ENCODE measurements around the gene SEMA6D. TPM values are rescaled to one million over a fixed set of nuclear protein-coding genes. Genes with fewer than 3 reads are reported as not detected.

Gene SEMA6D
- total and polyA plus RNA-seq, 7 donors, result 2.4 to 12.5 (median 6.4) TPM

DNA sequence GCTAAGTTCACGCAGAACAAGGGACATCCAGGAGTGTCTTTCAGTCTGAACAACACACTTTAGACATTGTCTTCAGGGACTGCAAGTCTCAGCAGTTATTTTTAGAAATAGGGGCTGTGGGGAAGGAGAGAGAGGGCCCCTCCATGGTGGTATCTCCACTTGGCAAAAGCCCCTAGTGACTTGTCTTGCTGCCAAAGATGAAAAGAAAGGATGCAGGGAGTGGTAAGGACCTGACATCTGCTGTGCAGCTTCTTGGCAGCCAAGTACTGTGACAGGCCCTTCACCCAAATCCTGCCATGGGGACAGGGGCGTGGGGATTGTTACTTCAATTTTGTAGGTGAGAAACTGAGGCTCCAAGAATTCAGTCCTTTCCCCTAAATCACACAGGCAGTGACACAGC, 21.0 kb upstream of the SEMA6D start:
- DNase-seq, result no peak
- no peaks in the 10 kb centered on the region for H3K9me3 ChIP-seq
- H3K36me3 ChIP-seq, result no peaks in the 10 kb centered on the region
- intact Hi-C loops (cut with DNase I), result no loop called here
- no peak overlapping the region for H3K4me3 ChIP-seq
- TF ChIP-seq POLR2A (IDR thresholded peaks at IDR 0.05), result no peak
- no peak for TF ChIP-seq POLR2AphosphoS5 (IDR thresholded peaks at IDR 0.05)
- TF ChIP-seq EP300 (IDR thresholded peaks at IDR 0.05), result no peak
- TF ChIP-seq, protein P1, sequence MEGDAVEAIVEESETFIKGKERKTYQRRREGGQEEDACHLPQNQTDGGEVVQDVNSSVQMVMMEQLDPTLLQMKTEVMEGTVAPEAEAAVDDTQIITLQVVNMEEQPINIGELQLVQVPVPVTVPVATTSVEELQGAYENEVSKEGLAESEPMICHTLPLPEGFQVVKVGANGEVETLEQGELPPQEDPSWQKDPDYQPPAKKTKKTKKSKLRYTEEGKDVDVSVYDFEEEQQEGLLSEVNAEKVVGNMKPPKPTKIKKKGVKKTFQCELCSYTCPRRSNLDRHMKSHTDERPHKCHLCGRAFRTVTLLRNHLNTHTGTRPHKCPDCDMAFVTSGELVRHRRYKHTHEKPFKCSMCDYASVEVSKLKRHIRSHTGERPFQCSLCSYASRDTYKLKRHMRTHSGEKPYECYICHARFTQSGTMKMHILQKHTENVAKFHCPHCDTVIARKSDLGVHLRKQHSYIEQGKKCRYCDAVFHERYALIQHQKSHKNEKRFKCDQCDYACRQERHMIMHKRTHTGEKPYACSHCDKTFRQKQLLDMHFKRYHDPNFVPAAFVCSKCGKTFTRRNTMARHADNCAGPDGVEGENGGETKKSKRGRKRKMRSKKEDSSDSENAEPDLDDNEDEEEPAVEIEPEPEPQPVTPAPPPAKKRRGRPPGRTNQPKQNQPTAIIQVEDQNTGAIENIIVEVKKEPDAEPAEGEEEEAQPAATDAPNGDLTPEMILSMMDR (IDR thresholded peaks at IDR 0.05), result no peak
- no peaks in the 10 kb centered on the region for H3K27me3 ChIP-seq
- no peak overlapping the region for H3K27ac ChIP-seq
- WGBS, 2 donors, result 89% methylated on average over 2 of the region's 2 CpGs
- no peaks in the 10 kb centered on the region for H3K4me1 ChIP-seq

- 17 to 71% methylated on average over 8 of the region's 8 CpGs for WGBS, 2 donors
- H3K27me3 ChIP-seq, result no peaks in the 10 kb centered on the region
- TF ChIP-seq EP300 (IDR thresholded peaks at IDR 0.05) (no peak), POLR2AphosphoS5 (IDR thresholded peaks at IDR 0.05) (no peak), POLR2A (IDR thresholded peaks at IDR 0.05) (no peak)
- TF ChIP-seq, protein P1 (IDR thresholded peaks at IDR 0.05), result no peak
- no peaks in the 10 kb centered on the region for H3K36me3 ChIP-seq
- DNase-seq, result no peak
- intact Hi-C loops (cut with DNase I), result no loop called here
- no peaks in the 10 kb centered on the region for H3K9me3 ChIP-seq
- H3K27ac ChIP-seq, result no peak overlapping the region
- H3K4me3 ChIP-seq, result no peak overlapping the region
- H3K4me1 ChIP-seq, result no peaks in the 10 kb centered on the region
Observed at GRCh38 chr15:47705281-47705997, 11.9 kb upstream of the SEMA6D start.

GRCh38 chr15:47707391-47707790, 9.9 kb upstream of the SEMA6D start:
- H3K27ac ChIP-seq, result no peak overlapping the region
- no peaks in the 10 kb centered on the region for H3K27me3 ChIP-seq
- no peaks in the 10 kb centered on the region for H3K4me1 ChIP-seq
- WGBS, 2 donors, result 85 to 94% methylated on average over 5 of the region's 5 CpGs
- DNase-seq, result no peak
- H3K36me3 ChIP-seq, result no peaks in the 10 kb centered on the region
- TF ChIP-seq EP300 (IDR thresholded peaks at IDR 0.05) (no peak), POLR2A (IDR thresholded peaks at IDR 0.05) (no peak), POLR2AphosphoS5 (IDR thresholded peaks at IDR 0.05) (no peak)
- TF ChIP-seq, protein P1 (IDR thresholded peaks at IDR 0.05), result no peak
- intact Hi-C loops (cut with DNase I), result no loop called here
- H3K4me3 ChIP-seq, result no peak overlapping the region
- no peaks in the 10 kb centered on the region for H3K9me3 ChIP-seq

- no peak overlapping the region for H3K27ac ChIP-seq
- no peaks in the 10 kb centered on the region for H3K27me3 ChIP-seq
- intact Hi-C loops (cut with DNase I), result no loop called here
- no peaks in the 10 kb centered on the region for H3K4me1 ChIP-seq
- H3K4me3 ChIP-seq, result no peak overlapping the region
- DNase-seq, result no peak
- H3K9me3 ChIP-seq, result no peaks in the 10 kb centered on the region
- no peaks in the 10 kb centered on the region for H3K36me3 ChIP-seq
- TF ChIP-seq, protein P1 (IDR thresholded peaks at IDR 0.05), result no peak
- no peak for TF ChIP-seq POLR2A (IDR thresholded peaks at IDR 0.05)
- no peak for TF ChIP-seq POLR2AphosphoS5 (IDR thresholded peaks at IDR 0.05)
- TF ChIP-seq EP300 (IDR thresholded peaks at IDR 0.05), result no peak
- WGBS, 2 donors, result 13 to 49% methylated on average over 3 of the region's 3 CpGs
Observed at GRCh38 chr15:47708161-47708980, 8.9 kb upstream of the SEMA6D start.

All from sigmoid colon (tissue), 7 donors.